Cortex of kidney (tissue), 1 donor: ENCODE results near the gene ZNF490.
"Not testable (repeated sequence)": the region's sequence is repeated elsewhere in the genome, so short reads cannot be mapped to it uniquely, and the experiment has no call there.

Source experiments
- DNase-seq: peaks from one replicate; lab custom pipeline; 2025; lab: John Stamatoyannopoulos, UW

ZNF490 gene

GRCh38 chr19:12610540-12611360 lies at the start of gene ZNF490, which contains the start of gene ZNF791:
Gene ZNF490 (minus strand): TSS chr19:12610813. CDS start chr19:12610680, 133 bp downstream.
Gene ZNF791 (plus strand): TSS chr19:12610920. CDS start chr19:12611080, 160 bp downstream.
- peak; percentile 69 for DNase-seq

DNA sequence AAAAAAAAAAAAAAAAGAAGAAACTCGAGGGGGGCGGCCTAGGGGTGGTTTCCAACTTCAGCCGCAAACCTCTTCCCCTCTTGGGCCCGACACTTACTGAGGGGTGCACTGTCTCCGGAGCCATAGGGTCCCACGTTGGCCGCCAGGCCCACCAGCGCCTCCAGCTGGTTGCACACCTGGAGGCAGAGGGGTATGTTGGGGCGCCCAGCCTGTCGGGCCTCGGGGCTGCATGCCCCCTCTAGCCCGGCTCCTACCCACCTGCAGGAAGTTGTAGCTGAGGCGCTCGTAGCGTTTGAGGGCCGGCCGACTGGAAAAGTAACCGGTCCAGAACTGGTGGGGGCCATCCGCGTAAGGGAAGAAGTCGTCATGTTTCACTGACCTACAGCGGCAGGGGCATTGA lies 47.4 kb upstream of the ZNF490 start:
- DNase-seq, result no peak

DNA sequence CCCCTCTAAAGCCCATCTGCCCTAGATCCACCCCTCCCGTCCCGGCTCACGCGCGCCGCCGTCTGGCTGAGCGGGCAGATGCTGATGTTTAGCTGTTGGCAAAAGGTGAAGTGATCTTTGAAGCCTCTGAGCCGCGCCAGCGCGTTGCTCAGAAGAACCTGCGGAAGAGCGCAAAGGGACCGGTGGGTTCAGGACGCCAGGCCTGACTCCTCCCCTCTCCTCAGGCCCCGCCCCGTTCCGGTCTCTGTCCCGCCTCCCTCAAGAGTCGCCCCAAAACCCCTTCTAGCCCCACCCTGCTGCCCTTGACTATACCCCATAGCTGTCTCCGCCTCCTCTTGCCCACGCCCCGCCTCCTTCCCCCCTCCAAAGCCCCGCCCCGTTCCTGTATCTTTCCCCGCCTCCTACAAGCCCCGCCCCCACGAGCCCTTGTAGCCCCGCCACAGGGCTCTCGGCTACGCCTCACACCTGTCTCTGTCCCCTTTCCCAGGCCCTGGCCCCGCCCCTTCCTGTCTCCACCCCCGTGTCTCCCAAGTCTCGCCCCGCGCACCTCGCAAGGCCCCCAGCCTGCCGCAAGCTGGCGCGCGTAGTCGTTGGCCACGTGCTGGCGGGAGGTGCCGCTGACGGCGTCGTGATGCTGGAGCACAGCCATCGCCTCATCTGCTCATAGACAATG lies 46.4 kb upstream of the ZNF490 start:
- no peak for DNase-seq

DNA sequence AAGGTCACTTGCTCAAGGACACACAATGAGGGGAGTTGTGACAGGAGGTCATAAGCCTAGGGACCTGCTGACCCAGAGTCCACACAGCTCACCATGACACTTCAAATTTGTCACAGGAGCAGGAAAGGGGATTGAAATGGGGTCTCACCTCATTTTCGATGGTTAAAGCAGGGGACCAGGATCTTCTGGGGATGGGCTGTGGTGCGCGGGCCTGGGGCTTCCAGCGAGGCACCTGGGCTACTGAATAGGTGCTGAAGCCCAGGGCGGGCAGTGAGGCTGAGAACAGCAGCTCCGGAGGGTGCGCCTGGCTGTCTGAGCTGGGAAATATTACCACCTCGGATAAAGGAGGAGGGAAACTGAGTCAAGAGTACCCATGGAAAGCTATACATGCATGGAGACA lies 44.9 kb upstream of the ZNF490 start:
- DNase-seq, result no peak

DNA sequence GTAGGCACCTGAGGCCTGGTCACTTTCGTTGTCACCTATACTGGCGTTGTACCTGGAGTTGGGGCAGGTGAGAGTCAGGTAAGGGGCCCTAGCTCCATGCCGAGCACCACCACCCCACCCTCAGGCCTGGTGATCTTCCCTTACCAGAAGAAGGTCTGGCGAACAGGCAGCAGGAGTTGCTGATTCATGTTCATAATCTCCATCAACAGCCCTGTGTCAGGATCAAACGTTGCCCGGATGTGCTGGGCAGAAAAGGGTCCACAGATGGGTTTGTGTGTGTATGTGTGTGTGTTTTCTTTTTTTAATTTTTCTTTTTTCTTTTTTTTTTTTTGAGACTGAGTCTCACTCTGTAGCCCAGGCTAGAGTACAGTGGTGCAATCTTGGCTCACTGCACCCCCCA lies 41.6 kb upstream of the ZNF490 start:
- DNase-seq, result no peak

DNA sequence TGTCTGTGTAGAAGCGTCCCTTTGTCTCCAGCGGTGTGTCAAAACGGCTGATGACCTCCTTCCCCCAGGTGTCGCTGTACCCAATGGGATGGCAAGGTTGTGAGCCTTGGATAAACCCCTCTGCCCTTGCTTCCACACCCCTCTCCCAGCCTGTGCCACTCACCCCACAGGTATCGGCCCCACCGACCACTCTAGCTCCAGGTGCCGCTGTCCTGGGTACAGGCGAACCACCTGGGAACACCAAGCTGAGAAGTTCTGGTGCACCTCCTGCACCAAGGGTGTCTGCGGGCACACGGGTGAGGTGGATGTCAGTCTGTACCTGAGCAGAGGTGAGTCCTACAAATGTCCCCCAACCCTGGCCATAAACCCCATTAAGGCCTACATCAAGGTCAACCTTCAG lies 39.3 kb upstream of the ZNF490 start:
- DNase-seq, result no peak

GRCh38 chr19:12648088-12648487 lies 37.5 kb upstream of the ZNF490 start:
- no peak for DNase-seq

DNA sequence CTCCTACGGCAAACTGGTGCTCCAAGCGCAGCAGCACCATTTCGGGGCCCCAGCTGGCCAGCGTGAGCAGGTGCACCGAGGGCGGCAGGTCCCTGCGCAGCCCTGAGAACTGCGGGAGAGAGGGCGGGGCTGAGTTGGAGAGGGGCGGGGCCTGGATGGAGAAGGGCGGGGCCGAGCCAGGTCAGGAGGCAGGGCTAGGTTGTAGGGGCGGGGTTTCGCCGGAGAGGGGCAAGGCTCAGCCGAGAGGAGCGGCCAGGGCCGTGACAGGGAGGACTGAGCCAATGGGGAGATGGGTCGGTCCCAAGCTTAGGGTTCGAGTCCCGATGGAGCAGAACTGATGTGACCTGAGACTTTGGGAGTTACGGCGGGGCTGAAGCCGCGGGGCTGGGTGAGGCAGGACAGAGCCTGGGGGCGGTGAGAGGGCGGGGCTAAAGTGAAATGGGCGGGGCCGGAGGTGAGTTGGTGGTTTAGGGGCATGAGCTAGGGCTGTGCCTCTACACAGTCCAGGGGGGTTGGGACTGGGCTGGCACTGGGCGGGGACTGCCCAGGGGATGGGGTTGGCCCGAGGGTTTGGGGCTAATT lies 37.0 kb upstream of the ZNF490 start:
- no peak for DNase-seq

DNA sequence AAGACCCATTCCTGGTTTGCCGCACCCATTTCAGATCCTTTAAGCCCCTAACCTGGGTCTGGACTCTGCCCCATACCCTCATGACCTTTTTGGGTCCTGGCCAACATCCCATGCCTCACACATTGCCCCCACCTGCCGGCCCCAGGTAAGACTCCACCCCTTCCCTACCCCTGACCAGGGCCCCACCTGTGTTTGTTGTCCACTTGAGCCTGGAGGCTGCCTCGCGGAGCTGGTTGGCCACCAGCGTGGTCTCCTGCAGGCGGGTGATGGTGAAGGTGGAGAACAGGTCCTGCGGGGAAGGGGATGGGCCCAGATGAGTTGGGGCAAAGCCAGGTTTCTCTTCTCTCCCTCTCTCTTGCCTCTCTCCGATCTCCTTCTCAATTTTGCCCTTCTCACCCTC lies 36.4 kb upstream of the ZNF490 start:
- DNase-seq, result no peak

GRCh38 chr19:12646551-12646950 lies 35.9 kb upstream of the ZNF490 start:
- DNase-seq, result no peak

DNA sequence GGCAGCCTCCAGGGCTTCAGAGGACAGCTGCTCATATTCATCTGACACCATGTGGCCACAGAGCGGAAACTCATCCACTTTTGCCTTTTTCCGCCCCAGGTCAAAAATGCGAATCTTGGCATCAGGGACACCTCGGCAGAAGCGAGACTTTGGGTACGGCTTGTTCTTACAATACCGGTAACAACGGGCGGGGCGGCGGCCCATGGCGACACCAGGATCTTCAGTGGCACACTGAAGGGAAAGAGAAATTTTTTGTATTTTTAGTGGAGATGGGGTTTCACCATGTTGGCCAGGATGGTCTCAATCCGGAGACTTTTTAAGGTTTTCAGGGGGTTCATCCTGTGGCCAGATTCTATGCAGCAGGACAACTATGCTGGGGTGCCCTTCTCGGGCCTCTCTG lies 33.1 kb upstream of the ZNF490 start:
- not testable (repeated sequence) for DNase-seq

DNA sequence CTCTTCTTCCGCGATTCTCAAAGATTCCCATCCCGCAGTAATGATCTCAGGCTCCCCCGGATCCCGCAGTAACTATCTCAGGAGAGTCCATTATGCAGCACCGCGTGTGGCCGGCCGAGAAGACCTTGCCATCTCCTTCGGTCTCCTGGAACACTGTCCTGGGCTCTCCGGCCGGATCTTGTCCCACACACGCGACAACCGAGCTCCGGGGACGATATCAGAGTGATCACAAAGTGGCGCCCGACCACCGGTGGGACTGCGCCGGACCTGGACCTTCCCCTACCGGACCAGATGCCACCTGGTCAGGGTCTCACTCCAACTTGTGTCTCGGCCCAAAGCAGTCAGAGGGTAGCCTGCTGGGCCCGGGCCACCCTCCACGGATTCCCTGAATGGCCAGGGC lies 31.9 kb upstream of the ZNF490 start:
- DNase-seq, result no peak

GRCh38 chr19:12641456-12641855 lies 30.8 kb upstream of the ZNF490 start:
- DNase-seq, result no peak

DNA sequence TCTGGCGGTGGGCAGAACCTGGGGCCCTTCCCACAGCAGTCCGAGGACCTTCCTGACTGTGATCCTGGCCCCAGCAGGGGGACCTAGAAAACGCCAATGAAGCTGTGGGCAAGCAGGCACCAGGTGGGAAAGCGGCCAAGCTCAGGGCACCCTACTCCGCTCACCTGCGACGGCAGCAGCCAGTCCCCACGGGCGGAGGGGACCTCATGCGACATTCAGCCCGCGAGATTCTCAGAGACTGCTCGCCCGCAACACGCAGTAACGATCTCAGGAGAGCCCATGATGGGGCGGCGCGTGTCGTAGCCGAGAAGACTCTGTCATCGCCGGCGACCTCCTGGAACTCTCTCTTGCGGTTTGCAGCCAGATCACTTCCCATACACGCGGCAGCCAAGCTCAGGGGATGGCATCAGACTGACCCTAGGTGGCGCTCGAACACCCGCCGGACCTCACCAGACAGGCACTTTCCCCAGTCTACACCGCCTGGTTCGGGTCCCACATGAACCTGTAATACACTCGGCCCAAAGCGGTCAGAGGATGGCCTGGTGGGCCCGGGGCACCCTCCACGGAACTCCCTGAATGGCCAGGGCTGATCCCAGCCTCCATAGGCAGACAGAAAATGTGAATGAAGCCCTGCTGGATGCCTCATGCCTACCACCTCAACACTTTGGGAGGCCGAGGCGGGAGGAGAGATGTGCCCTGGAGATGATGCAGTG lies 29.4 kb upstream of the ZNF490 start:
- no peak for DNase-seq

DNA sequence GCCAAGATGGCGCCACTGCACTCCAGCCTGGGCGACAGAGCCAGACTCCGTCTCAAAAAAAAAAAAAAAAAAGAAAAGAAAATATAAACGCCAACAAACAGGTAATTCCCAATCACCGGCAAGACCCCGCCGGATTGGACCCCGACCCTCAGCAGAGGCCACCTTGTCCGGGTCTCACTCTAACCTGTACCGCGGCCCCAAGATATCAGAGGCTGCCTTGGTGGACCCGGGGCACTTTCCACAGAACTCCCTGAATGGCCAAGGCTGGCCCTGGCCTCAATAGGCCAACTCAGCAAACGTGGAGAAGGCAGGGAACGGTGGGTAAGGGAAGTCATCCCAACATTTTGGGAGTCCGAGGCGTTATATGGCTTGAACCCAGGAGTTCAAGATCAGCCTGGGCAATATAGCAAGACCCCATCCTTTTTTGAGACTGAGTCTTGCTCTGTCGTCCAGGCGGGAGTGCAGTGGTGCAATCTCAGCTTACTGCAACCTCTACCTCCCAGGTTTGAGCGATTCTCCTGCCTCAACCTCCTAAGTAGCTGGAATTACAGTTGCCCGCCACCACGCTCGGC lies 28.1 kb upstream of the ZNF490 start:
- no peak for DNase-seq

DNA sequence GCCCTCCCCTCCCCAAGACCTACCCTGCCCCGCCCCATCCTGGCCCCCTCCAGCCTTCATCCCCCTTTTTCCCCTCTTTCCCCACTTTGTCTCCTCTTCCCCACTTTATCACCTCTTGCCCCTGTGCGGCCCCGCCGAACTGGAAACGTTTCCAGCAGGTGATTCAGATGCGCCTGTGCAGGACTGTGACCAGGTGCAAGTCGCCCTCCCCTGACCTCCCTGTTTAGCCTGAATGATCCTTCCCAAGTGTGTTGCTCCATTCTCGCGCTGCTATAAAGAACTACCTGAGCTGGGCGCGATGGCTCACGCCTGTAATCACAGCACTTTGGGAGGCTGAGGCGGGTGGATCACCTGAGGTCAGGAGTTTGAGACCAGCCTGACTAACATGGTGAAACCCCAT lies 26.0 kb upstream of the ZNF490 start:
- no peak for DNase-seq

DNA sequence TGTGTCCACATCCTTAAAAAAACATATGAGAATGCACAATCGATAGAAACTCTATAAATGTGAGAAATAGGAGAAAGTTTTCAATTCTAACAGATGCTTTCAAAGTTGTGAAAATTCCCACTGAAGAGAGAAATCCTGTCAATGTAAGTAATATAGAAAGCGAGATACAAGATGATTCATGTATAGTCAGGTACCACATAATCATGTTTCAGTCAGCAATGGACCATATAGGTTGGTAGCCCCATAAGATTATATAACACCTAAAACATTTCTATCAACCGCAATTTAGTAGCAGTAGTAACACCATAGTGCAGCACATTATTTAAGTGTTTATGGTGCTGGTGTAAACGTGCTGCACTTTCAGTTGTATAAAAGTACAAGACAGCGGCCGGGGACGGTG lies 18.6 kb upstream of the ZNF490 start:
- DNase-seq, result no peak

GRCh38 chr19:12628040-12629022 lies 17.7 kb upstream of the ZNF490 start:
- DNase-seq, result no peak

GRCh38 chr19:12626958-12627357 lies 16.3 kb upstream of the ZNF490 start:
- no peak for DNase-seq

DNA sequence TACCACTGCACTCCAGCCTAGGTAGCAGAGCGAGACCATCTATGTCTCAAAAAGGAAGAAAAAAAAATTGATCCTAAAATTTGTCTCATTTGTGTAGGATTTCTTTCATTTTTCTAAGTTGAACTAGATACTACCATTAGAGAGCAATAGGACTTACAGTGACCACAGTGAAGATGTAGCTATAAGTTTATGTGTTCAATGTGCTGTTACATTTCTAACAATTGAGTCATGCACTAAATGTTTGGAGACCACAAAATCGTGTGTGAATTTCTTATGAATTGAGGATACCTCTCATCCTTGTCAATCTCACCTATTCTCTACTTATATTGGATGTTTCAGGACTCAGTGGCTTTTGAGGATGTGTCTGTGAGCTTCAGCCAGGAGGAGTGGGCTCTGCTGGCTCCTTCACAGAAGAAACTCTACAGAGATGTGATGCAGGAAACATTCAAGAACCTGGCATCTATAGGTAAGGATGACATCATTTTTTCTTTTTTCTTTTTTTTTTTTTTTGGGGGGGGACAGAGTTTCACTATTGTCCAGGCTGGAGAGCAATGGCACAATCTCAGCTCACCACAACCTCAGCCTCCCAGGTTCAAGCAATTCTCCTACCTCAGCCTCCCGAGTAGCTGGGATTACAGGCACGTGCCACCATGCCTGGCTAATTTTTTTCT lies 12.9 kb upstream of the ZNF490 start:
- no peak for DNase-seq
